CD4-positive, alpha-beta T cell (primary cell): Measurements from ENCODE around the gene C19orf47. TPM values are rescaled to one million over a fixed set of nuclear protein-coding genes. Genes with fewer than 3 reads are reported as not detected.

Experiments used
- ATAC-seq: fragments of 200-7000 bp; cut with Tn5 transposase; one replicate; pipeline ENCODE4 v1.10.0; 2022; ENCODE audit warnings: mild to moderate bottlenecking; ENCODE audit not compliant: poor library complexity
- CTCF ChIA-PET: fragments of 350-600 bp; sonication (Branson Sonifier 250); formaldehyde crosslinking; loops from one replicate; lab custom pipeline; 2021; ENCODE audit warnings: antibody characterized with exemption, inconsistent platforms; lab: Charles Lee
- POLR2A ChIA-PET: fragments of 350-600 bp; sonication (Branson Sonifier 250); formaldehyde crosslinking; loops from one replicate; lab custom pipeline; 2021; ENCODE audit warnings: antibody characterized with exemption, inconsistent platforms; lab: Charles Lee
- DNase-seq, 14 experiments: peaks; one replicate each; pipeline ENCODE4 v3.0.0-alpha.2; 2013 to 2020; ENCODE audit warnings: mixed read lengths in 2 of 14
- H3K27ac ChIP-seq, 2 donors: one replicate each; pipeline versions ENCODE4 v1.5.1 to v1.7.0; 2013; ENCODE audit warnings: low read length in 2 of 2, low read depth in 1 of 2, mild to moderate bottlenecking in 1 of 2
- H3K27me3 ChIP-seq, 2 experiments: 1 replicate in 1 of 2; 2 replicates in 1 of 2; pipeline versions ENCODE4 v1.6.1 to v1.7.0; 2013; ENCODE audit warnings: low read length in 2 of 2, control low read depth in 1 of 2, mild to moderate bottlenecking in 1 of 2, moderate library complexity in 1 of 2; ENCODE audit not compliant: insufficient read depth in 2 of 2, control insufficient read depth in 1 of 2
- H3K36me3 ChIP-seq: one replicate; pipeline ENCODE4 v1.6.1; 2013; ENCODE audit warnings: low read length, control low read depth; ENCODE audit not compliant: insufficient read depth
- H3K4me1 ChIP-seq: one replicate; pipeline ENCODE4 v1.6.1; 2013; ENCODE audit warnings: low read length, control low read depth; ENCODE audit not compliant: insufficient read depth
- H3K4me3 ChIP-seq: one replicate; pipeline ENCODE4 v1.5.1; 2013; ENCODE audit warnings: mild to moderate bottlenecking, low read length, moderate library complexity
- H3K9me3 ChIP-seq, 2 experiments: 1 replicate in 1 of 2; 2 replicates in 1 of 2; pipeline versions ENCODE4 v1.6.1 to v1.7.0; 2013; ENCODE audit warnings: low read length in 2 of 2, mild to moderate bottlenecking in 2 of 2, control low read depth in 1 of 2, moderate library complexity in 1 of 2; ENCODE audit not compliant: control insufficient read depth in 1 of 2, insufficient read depth in 1 of 2
- H3K27ac Mint-ChIP-seq: one replicate; pipeline ENCODE4 v1.8.0; 2020; ENCODE audit warnings: mixed read lengths
- H3K27me3 Mint-ChIP-seq: one replicate; pipeline ENCODE4 v1.8.0; 2021; ENCODE audit warnings: mixed read lengths
- H3K36me3 Mint-ChIP-seq: one replicate; pipeline ENCODE4 v1.8.0; 2021; ENCODE audit warnings: low read depth, mixed read lengths
- H3K4me1 Mint-ChIP-seq: one replicate; pipeline ENCODE4 v1.8.0; 2021; ENCODE audit warnings: low read depth, mixed read lengths
- H3K4me3 Mint-ChIP-seq: one replicate; pipeline ENCODE4 v1.8.0; 2020; ENCODE audit warnings: mild to moderate bottlenecking, mixed read lengths
- H3K9me3 Mint-ChIP-seq: one replicate; pipeline ENCODE4 v1.8.0; 2020; ENCODE audit warnings: mixed read lengths
- intact Hi-C, 2 experiments: fragments of 100-400 bp; cut with DNase I in 1 of 2; cut with micrococcal nuclease in 1 of 2; formaldehyde crosslinking; loops; one replicate each; pipeline versions ENCODE4 v1.15.1 to v1.9.0; 2023 to 2025; cut with DNase I, micrococcal nuclease
- total RNA-seq, 174 experiments: library from RNA in 2 of 174; stranded (reverse) in 2 of 174; gene quantifications; one replicate each; pipeline ENCODE4 v1.2.3 and lab custom pipeline; 2021 to 2026
- TF ChIP-seq, protein P1 (sequence below): fragments of 200-600 bp; IDR thresholded peaks from one replicate; pipeline ENCODE4 v1.8.0; 2022; ENCODE audit warnings: antibody characterized with exemption, mild to moderate bottlenecking

Gene C19orf47
- total RNA-seq, 2 experiments from 2014 or later: 10.1 to 11.2 TPM

DNA sequence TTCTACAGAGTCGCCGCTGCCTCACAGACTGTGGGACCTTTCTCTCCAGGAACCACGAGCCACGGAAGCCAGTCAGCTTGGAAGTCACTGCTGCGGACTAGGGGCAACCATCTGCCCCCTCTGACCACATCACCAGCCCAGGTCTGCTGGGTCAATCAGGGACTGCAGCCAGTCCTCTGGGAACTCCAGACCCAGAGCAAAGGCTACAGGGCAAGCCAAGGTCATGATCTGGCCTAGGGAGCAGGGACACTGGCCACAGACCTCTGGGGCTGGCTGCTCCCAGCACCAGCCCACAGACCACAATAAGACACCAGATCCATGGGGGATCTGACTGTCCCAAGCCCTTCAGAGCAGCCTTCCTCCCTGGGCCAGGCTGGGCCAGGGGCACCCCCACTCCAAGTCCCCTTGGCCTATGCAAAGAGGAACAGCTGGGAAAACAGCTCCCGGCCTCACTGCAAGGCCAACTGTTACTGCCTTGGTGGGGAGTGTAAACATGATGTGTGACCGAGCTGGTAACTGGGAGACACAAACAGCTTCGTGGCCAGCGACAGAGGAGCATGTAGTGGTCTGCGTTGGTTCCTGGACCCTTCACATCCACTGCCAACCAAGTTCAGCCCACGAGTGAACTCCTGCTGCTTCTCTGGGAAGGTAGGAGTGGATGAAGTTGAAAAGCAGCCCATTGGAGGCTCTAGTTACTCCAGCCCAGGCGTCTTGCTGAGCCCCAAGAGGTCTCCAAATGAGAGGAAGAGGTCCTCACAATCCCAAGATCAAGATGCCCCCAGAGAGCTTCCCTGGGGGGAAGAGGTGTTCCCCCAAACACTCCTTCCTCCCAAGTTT, 64.6 kb downstream of the C19orf47 start:
- Mint-ChIP-seq H3K27me3 (no peaks in the 10 kb centered on the region), H3K4me1 (peaks cover 58% of the 10 kb centered on the region), H3K36me3 (peaks cover 25% of the 10 kb centered on the region), H3K4me3 (peak overlapping the region; percentile 89), H3K27ac (peak overlapping the region; percentile 93), H3K9me3 (no peaks in the 10 kb centered on the region)
- DNase-seq (no peak), ATAC-seq (no peak)
- ChIA-PET POLR2A (interaction anchor here (0.7 to 0.8 kb wide), 2 partner anchors 16 to 982 kb away, joined by 3 read pairs; no protein-coding TSS in a partner anchor), CTCF (interaction anchor here (2.3 kb wide), 1 partner anchor 22 kb away, joined by 7 read pairs; no protein-coding TSS in a partner anchor)
- Histone ChIP-seq H3K4me1 (peaks cover 72% of the 10 kb centered on the region), H3K36me3 (peaks cover 8% of the 10 kb centered on the region), H3K27ac (peak overlapping the region; percentile 70 to 90), H3K4me3 (peak overlapping the region; percentile 68), H3K27me3 (no peaks in the 10 kb centered on the region), H3K9me3 (no peaks in the 10 kb centered on the region)
- intact Hi-C loops: loop anchor here (2.0 to 10.0 kb wide), 5 partner anchors 65 to 939 kb away; partner anchors contain the start of genes C19orf47 (in 1 of the 2), PLD3 (in 1 of the 2), SAMD4B (in 1 of the 2) and SERTAD3 (in 1 of the 2)
- TF ChIP-seq, protein P1, sequence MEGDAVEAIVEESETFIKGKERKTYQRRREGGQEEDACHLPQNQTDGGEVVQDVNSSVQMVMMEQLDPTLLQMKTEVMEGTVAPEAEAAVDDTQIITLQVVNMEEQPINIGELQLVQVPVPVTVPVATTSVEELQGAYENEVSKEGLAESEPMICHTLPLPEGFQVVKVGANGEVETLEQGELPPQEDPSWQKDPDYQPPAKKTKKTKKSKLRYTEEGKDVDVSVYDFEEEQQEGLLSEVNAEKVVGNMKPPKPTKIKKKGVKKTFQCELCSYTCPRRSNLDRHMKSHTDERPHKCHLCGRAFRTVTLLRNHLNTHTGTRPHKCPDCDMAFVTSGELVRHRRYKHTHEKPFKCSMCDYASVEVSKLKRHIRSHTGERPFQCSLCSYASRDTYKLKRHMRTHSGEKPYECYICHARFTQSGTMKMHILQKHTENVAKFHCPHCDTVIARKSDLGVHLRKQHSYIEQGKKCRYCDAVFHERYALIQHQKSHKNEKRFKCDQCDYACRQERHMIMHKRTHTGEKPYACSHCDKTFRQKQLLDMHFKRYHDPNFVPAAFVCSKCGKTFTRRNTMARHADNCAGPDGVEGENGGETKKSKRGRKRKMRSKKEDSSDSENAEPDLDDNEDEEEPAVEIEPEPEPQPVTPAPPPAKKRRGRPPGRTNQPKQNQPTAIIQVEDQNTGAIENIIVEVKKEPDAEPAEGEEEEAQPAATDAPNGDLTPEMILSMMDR: no peak

DNA sequence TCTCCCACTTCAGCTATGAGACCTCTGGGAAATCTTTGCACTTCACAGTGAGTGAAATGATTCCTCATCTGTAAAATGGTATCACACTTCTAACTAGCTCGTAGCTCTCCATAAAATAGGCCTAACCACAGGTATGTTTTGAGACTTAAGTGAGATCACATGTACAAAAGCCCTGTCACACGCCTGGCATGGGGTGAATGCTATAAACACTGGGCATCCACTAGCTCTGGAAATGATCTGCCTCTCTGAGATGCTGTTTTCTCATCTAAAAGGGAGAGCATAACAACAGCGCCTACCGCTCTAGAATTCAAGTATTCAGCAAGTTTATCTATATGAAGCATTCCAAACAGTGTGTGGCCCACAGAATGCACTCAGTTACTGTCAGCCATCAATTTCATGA, 65.3 kb downstream of the C19orf47 start:
- Mint-ChIP-seq H3K27ac (peak overlapping the region; percentile 93), H3K27me3 (no peaks in the 10 kb centered on the region), H3K36me3 (peaks cover 25% of the 10 kb centered on the region), H3K9me3 (no peaks in the 10 kb centered on the region), H3K4me1 (peaks cover 65% of the 10 kb centered on the region), H3K4me3 (peak overlapping the region; percentile 89)
- Histone ChIP-seq H3K36me3 (peaks cover 8% of the 10 kb centered on the region), H3K9me3 (no peaks in the 10 kb centered on the region), H3K4me1 (peaks cover 79% of the 10 kb centered on the region), H3K27me3 (no peaks in the 10 kb centered on the region), H3K4me3 (no peak overlapping the region), H3K27ac (no peak overlapping the region)
- DNase-seq (no peak), ATAC-seq (no peak)
- ChIA-PET POLR2A (interaction anchor here (0.9 kb wide), 1 partner anchor 312 kb away, joined by 3 read pairs; no protein-coding TSS in a partner anchor), CTCF (no interaction called here)
- TF ChIP-seq, protein P1: no peak
- intact Hi-C loops: loop anchor here (5.0 to 10.0 kb wide), 4 partner anchors 119 to 938 kb away; partner anchors contain the start of genes SAMD4B (in 1 of the 2) and SERTAD3 (in 1 of the 2)

DNA sequence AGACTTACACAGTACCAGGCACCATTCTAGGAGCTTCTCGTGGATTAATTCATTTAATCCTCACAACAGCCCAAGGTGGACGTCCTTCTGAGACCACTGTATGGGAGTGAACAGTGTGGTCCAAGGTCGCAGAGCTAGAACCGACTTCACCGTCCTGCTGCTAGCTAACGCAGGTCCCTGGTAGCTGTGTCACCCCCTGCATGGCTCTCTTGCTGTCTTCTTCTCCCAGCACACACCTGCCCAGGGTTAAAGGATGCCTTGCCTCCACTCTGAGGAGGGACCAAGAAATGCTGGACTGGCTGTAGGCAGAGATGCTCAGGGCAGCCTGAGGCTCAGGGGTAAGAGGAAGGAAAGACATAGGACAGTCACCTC, 66.0 kb downstream of the C19orf47 start:
- CTCF ChIA-PET: no interaction called here

More for the DNA sequence above, 66.0 kb downstream of the C19orf47 start:
- DNase-seq (no peak), ATAC-seq (no peak)
- Mint-ChIP-seq H3K4me1 (peaks cover 72% of the 10 kb centered on the region), H3K27me3 (no peaks in the 10 kb centered on the region), H3K27ac (peak overlapping the region; percentile 93), H3K36me3 (peaks cover 30% of the 10 kb centered on the region), H3K4me3 (peak overlapping the region; percentile 89), H3K9me3 (no peaks in the 10 kb centered on the region)
- H3K36me3 ChIP-seq: peaks cover 8% of the 10 kb centered on the region
- TF ChIP-seq, protein P1: no peak
- POLR2A ChIA-PET: interaction anchor here (0.9 kb wide), 1 partner anchor 312 kb away, joined by 3 read pairs; no protein-coding TSS in a partner anchor
- H3K27me3 ChIP-seq: no peaks in the 10 kb centered on the region
- no peak overlapping the region for H3K27ac ChIP-seq
- no peak overlapping the region for H3K4me3 ChIP-seq
- no peaks in the 10 kb centered on the region for H3K9me3 ChIP-seq
- peaks cover 86% of the 10 kb centered on the region for H3K4me1 ChIP-seq
- intact Hi-C loops: loop anchor here (5.0 to 10.0 kb wide), 4 partner anchors 120 to 937 kb away; partner anchors contain the start of genes SAMD4B (in 1 of the 2) and SERTAD3 (in 1 of the 2)
